ENCODE measurements around the gene ATG5. TPM values are rescaled to one million over a fixed set of nuclear protein-coding genes. Genes with fewer than 3 reads are reported as not detected.

ATG5 gene
- polyA plus RNA-seq, 4 donors = 43.4 to 56.4 (median 45.8) TPM

GRCh38 chr6:106227612-106228507, 97.7 kb downstream of the ATG5 start:
- no peak for DNase-seq (ENCODE audit: low read depth in 4 of 4, low spot score in 2 of 4)

- no peak for DNase-seq (ENCODE audit: low read depth in 4 of 4, low spot score in 2 of 4)
Measured at GRCh38 chr6:106226676-106227075, 98.9 kb downstream of the ATG5 start.

GRCh38 chr6:106225581-106225980, 100.0 kb downstream of the ATG5 start:
- DNase-seq (ENCODE audit: low read depth in 4 of 4, low spot score in 2 of 4) = no peak

DNA sequence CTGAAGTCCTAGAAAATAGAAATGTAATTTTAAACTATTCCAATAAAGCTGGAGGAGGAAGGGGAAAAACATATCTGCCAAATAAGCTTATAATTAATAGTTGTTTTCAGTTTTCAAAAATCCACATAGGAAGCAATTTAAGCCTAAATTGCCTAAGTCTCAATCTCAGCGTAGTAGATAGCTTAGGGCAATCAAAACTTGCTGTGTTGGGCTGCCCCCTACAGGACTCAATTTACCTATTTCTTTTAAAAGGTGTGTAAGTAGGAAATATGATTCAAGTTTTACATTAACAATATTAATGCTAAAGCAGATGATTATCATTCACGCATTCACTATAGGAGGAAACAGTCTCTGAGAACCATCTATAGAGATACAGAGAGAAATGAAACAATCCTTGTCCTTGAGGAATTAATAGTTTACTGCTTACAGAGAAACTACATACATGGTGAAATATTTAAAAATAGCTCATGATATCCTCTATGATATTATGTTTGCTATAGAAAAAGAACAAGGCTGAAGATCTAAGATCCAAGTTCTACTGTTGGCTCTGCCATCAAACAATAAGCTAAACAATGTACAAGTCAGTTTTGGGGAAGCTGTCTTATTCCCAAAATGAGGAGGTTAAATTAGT, 102.1 kb downstream of the ATG5 start:
- DNase-seq (ENCODE audit: low read depth in 4 of 4, low spot score in 2 of 4) = peak; percentile 13 to 36 (median 23)

DNA sequence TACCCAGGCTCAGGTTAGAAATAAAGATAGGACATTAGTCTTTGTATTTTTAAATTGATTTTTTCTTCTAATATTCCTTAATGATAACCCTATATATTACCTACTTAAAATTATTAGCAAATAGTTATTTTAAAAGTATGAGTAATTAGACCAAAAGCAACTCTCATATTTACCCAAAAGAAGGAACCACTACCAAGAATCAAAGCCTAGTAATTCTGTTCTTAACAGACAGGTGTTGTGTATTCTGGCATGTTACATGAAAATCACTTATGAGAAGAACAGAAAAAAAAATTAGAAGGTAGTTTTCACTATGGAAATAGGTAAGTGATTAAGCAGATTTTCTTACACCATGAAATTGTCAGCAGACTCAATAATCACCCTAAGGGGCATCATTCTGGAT, 105.1 kb downstream of the ATG5 start:
- no peak for DNase-seq (ENCODE audit: low read depth in 4 of 4, low spot score in 2 of 4)

DNA sequence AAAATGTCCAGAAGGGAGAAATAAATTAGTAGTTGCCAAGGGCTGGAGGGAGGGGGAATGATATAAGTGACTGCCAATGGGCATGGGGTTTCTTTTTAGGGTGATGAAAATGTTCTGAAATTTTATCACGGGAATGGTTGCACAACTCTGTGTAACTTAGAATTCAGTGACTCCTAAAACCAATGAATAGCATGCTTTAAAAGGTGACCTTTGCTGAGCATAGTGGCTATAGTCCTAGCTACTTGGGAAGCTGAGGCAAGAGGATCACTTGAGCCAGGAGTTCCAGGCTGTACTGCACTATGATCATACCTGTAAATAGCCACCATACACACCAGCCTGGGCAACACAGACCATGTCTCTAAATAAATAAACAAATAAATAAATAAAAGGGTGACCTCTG, 109.0 kb downstream of the ATG5 start:
- DNase-seq (ENCODE audit: low read depth in 4 of 4, low spot score in 2 of 4) = no peak

- no peak for DNase-seq (ENCODE audit: low read depth in 4 of 4, low spot score in 2 of 4)
Measured at GRCh38 chr6:106215608-106216007, 110.0 kb downstream of the ATG5 start.

- DNase-seq (ENCODE audit: low read depth in 4 of 4, low spot score in 2 of 4) = no peak
Measured at GRCh38 chr6:106214531-106214930, 111.0 kb downstream of the ATG5 start.

GRCh38 chr6:106213660-106214289, 111.8 kb downstream of the ATG5 start:
- no peak for DNase-seq (ENCODE audit: low read depth in 4 of 4, low spot score in 2 of 4)

GRCh38 chr6:106212576-106212975, 113.0 kb downstream of the ATG5 start:
- DNase-seq (ENCODE audit: low read depth in 4 of 4, low spot score in 2 of 4) = no peak

DNA sequence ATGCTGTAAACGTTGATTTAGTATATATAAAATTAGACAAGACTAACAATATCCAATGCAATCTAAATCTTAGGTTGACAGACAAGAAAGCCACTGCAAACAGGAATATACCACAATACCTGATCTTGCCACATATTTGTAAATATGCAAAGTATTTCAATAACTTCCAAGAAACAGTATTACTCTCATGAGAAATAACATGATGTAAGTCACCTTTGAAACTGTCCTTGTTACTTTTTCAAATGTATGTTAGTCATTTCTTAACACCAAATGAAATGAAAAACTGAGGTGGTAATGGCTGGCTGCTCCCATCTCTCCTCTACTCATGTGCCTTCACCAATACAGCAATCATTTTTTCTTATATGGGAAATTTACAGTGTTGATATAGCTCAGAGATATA, 118.7 kb downstream of the ATG5 start:
- DNase-seq (ENCODE audit: low read depth in 4 of 4, low spot score in 2 of 4) = no peak

GRCh38 chr6:106204961-106205360, 120.6 kb downstream of the ATG5 start:
- no peak for DNase-seq (ENCODE audit: low read depth in 4 of 4, low spot score in 2 of 4)

- DNase-seq (ENCODE audit: low read depth in 4 of 4, low spot score in 2 of 4) = no peak
Measured at GRCh38 chr6:106199998-106200397, 125.6 kb downstream of the ATG5 start.

DNA sequence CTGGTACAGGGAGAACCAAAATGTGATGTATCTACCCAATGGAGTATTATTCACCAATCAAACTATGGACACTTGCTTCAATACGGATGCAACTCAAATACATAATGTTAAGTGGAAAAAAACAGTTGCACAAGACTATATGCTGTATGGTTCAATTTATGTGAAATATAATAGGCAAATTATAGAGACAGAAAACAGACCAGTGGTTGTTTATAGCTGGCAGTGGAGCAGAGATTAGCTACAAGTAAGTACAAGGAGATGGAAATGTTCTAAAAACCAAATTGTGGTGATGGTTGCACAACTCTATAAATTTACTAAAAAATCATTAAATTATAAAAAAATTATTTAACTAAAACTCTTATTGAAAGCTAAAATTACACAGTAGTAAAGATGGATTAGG, 126.2 kb downstream of the ATG5 start:
- no peak for DNase-seq (ENCODE audit: low read depth in 4 of 4, low spot score in 2 of 4)

- no peak for DNase-seq (ENCODE audit: low read depth in 4 of 4, low spot score in 2 of 4)
Measured at GRCh38 chr6:106197441-106197840, 128.1 kb downstream of the ATG5 start.

DNA sequence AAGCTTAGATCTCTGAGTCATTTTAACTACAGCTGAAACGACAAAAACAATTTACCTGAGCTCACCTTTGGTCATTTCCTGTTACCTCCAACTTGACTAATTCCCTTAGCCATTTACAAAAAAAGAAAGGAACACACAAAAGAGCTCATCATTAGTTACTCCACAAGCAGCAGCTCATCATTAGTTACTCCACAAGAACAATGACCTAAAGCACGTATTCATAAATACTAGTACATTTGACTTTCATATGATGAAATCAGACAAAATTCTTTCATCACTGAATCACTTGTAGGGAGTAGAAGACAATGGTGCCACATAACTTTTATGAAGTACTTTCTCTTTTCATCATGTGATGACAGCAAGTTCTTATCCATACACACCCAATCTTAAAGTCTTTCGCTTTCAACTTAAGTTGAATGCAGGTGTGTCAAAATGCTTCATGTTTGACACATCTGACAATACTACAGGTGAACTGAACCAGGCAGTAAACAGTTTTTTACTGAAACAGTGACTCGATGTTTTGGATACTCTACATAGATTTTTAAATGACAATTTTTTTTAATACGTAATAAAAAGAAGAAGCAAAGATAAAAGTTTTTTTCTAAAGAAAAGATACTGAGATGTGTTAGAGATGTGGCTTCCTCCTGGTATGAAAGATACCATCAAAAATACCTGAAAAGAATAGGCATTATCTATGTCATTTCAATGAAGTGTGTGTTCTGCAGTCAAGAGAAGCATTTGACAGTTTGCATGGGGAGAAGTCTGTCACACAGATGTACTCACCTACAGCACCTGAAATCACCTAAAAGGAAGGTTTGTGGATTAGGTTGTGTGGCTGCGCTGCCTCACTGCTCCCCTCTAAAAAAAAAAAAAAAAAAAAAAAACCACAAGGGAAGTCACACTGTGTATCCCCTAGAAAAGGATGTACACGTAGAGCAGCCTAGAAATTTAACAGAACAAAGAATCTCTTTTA, 130.3 kb downstream of the ATG5 start:
- DNase-seq (ENCODE audit: low read depth in 4 of 4, low spot score in 2 of 4) = no peak

- no peak for DNase-seq (ENCODE audit: low read depth in 4 of 4, low spot score in 2 of 4)
Measured at GRCh38 chr6:106192824-106193223, 132.7 kb downstream of the ATG5 start.

DNA sequence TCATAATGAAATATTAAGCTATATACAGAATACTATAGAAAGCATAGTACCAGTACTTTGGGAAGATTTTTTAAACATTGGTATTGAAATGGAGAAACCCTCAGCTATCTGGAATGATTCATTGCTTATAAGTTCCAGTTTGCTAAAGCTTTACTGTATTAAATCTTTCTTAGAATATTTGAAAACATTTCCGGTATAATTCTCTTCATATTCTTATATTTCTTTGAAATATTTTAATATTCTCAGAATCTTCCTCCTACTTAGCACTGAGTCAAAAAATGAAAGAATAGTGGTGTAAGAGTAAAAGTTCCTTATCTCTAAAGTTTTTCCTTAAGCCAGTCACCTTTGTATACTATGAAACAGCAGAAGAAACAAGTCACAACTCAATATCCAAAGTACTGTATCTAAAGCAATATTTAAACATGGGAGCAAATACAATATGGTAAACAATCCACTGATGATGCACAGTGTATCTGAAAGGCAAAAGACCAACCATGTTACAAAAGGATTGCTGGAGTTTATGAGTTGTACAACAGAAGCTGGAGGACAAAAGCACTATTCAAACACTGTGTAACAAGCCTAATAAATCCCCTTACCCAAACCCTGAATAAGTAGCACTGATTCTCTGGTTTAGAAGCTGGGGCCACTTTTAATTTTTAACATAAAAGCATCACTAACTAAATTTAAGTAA, 137.3 kb downstream of the ATG5 start:
- no peak for DNase-seq (ENCODE audit: low read depth in 4 of 4, low spot score in 2 of 4)

DNA sequence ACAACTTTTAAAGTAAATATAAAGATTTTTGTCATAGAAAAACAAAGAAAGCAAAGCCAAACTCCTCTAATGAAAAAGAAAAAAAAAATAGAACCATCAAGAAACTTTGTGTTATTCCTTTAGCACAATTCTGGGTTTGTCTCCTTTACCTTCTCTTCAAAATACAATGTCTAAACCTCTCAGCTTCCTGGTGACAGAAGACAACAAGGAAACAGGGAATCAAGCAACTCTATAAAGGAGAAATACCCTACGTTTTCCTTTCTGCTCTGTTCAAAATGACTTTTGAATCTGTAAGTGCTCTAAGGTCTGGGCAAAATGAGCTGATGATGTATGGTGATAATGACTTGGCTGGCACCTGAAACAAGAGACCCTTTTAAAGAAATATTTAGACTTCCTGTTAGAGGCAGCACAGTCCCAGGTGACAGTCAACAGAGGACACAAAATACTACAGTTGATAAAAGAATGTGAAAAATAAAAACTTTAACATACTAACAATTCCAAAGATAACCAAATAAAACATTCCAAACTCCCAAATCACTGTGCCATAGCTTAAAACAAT, 138.1 kb downstream of the ATG5 start:
- DNase-seq (ENCODE audit: low read depth in 4 of 4, low spot score in 2 of 4) = no peak

DNA sequence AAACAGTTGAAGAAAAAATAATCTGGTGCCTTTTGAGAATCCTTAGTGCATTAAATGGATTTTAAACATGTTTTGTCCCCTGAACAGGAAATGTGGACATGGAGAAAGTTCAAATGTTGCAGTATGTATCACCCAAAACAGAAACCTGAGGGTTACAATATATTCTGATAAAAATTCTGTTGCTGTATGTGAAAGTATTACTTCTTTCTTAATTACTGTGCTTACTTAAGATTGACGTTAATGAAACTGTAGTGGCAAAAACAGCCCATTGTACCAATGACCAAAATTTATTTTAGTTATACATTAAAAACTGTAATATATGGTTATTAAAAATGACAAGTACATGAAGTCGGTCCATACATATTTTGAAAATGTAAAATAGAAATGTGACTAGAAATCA, 138.8 kb downstream of the ATG5 start:
- no peak for DNase-seq (ENCODE audit: low read depth in 4 of 4, low spot score in 2 of 4)

All from left renal cortex interstitium (tissue), 4 donors.